Measurements from ENCODE around the gene PROK2. TPM values are rescaled to one million over a fixed set of nuclear protein-coding genes. Genes with fewer than 3 reads are reported as not detected.

PROK2 gene
- total and polyA plus RNA-seq, 2 donors from 2014 or later: 0.25 TPM; not detected in 1

DNA sequence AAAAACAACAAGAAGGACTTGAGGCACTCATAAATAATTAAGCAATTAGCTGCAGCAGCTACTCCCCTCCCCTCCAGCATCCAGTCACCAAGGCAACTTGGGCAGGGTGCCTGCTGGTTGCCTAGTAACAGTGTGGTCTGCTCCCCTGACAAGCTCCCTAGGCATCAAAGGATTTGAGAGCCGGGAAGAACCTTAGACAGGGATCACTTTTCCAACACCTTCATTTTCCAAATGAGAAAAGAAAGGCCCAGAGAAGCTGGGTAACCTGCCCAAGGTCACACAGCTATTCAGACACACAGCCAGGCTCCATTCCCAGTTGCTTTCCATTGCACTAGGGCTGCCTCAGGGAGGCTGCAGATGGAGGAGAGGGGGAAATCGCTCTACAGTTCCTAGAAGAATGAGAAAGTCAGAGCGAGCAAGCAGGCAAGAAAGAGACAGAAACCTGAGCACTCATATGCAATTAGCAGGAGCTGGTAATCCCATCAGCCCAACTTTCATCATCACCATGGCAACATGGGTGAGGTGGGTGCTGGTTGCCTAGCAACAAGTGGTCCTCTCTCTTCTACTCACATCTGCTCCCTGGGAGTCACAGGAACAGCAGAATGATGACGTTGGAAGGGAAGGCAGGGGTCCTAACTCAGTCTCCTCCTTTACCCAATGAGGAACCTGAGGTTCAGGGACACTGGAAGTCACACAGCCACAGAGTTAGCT is 56.2 kb downstream of the PROK2 start:
- TF ChIP-seq, protein P1, sequence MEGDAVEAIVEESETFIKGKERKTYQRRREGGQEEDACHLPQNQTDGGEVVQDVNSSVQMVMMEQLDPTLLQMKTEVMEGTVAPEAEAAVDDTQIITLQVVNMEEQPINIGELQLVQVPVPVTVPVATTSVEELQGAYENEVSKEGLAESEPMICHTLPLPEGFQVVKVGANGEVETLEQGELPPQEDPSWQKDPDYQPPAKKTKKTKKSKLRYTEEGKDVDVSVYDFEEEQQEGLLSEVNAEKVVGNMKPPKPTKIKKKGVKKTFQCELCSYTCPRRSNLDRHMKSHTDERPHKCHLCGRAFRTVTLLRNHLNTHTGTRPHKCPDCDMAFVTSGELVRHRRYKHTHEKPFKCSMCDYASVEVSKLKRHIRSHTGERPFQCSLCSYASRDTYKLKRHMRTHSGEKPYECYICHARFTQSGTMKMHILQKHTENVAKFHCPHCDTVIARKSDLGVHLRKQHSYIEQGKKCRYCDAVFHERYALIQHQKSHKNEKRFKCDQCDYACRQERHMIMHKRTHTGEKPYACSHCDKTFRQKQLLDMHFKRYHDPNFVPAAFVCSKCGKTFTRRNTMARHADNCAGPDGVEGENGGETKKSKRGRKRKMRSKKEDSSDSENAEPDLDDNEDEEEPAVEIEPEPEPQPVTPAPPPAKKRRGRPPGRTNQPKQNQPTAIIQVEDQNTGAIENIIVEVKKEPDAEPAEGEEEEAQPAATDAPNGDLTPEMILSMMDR (IDR thresholded peaks at IDR 0.05; ENCODE audit: borderline replicate concordance, extremely low read depth, insufficient read depth): no peak
- peak in 4 of 5 donors; percentile 19 to 62 (median 46) for DNase-seq
- intact Hi-C loops (cut with DNase I): no loop called here
- Histone ChIP-seq H3K27ac (ENCODE audit: low read depth in 2 of 2, low read length in 2 of 2) (no peak overlapping the region), H3K9ac (ENCODE audit: low read length in 3 of 3) (no peak overlapping the region), H3K4me1 (ENCODE audit: control insufficient read depth in 2 of 3, insufficient read depth in 2 of 3, low read depth in 1 of 3, low read length in 3 of 3) (peaks cover 0 to 13% (median 2%) of the 10 kb centered on the region in 3 donors), H3K9me3 (ENCODE audit: control insufficient read depth in 2 of 3, insufficient read depth in 1 of 3, low read length in 3 of 3) (no peaks in the 10 kb centered on the region), H3K4me3 (ENCODE audit: low read length in 3 of 3) (no peak overlapping the region), H3K36me3 (ENCODE audit: control insufficient read depth in 2 of 3, insufficient read depth in 3 of 3, low read length in 3 of 3) (no peaks in the 10 kb centered on the region), H3K27me3 (ENCODE audit: control insufficient read depth, insufficient read depth, low read length) (no peaks in the 10 kb centered on the region)
- FAIRE-seq: no peak

DNA sequence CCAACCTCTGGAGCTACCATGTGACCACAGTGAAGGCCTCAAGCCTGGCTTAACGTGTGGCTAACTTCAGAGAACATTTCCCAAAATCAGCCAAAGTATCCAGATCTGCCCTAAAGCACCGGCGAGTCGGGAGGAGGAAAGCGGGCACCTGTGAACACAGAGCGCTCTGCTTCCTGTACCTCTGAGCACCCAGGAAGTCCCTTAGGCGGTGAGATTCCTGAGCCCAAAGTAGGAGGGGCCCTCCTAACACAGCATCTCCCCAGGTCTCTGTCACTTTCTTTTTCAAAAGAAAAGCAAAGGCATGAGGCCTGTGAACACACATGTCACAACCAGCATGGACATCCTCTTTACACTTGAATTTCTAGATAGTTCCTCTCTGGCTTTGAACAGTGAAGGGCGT is 58.8 kb downstream of the PROK2 start:
- TF ChIP-seq, protein P1 (IDR thresholded peaks at IDR 0.05; ENCODE audit: borderline replicate concordance, extremely low read depth, insufficient read depth): no peak
- no peak overlapping the region for H3K27ac ChIP-seq (ENCODE audit: low read depth in 2 of 2, low read length in 2 of 2)
- no peaks in the 10 kb centered on the region for H3K27me3 ChIP-seq (ENCODE audit: control insufficient read depth, insufficient read depth, low read length)
- DNase-seq (no peak), FAIRE-seq (no peak)
- H3K4me3 ChIP-seq (ENCODE audit: low read length in 3 of 3): no peak overlapping the region
- H3K9me3 ChIP-seq (ENCODE audit: control insufficient read depth in 2 of 3, insufficient read depth in 1 of 3, low read length in 3 of 3): no peaks in the 10 kb centered on the region
- no peaks in the 10 kb centered on the region for H3K36me3 ChIP-seq (ENCODE audit: control insufficient read depth in 2 of 3, insufficient read depth in 3 of 3, low read length in 3 of 3)
- intact Hi-C loops (cut with DNase I): no loop called here
- peak overlapping the region in 1 of 3 donors; percentile 60 for H3K9ac ChIP-seq (ENCODE audit: low read length in 3 of 3)
- peaks cover 0 to 13% (median 2%) of the 10 kb centered on the region in 3 donors for H3K4me1 ChIP-seq (ENCODE audit: control insufficient read depth in 2 of 3, insufficient read depth in 2 of 3, low read depth in 1 of 3, low read length in 3 of 3)

DNA sequence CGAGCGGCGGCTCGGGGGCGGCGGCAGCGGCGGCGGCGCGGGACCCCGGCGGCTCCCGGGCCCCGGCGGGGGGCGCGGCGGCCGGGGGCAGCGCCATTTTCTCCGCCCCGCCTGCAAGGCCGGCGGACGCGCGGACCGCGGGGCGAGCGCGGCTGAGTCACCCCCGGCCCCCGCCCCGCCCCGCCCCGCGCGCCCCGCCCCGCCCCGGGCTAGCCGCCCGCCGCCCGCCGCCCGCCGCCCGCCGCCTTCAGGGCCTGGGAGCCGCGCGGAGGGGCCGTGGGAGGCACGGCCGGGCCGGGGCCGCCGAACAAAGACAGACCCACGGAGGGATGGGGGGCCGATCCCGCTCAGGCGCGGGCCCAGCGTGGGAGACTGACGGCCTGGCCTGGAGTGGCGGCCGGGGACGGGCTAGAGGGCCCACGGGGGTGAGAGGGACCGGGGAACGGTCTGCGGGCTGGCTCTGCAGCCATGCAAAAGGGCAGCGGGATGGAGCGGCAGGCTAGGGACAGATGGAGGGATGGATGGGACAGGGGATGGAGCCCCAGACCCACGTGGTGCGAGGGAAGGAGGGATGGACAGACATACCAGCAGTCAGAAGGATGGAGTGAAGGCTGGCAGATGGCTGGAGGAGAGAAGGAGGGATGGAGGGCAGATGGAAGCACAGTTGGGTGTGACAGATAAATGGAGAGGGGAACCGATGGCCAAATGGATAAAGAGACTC is 59.5 kb downstream of the PROK2 start, which contains the start of gene EIF4E3:
TSS of gene EIF4E3 (minus strand) at position 132 of the 721 bp plus-strand sequence. CDS start at position 97, 35 bp downstream.
- intact Hi-C loops (cut with DNase I): no loop called here
- no peak for FAIRE-seq
- peak within 1 kb of the TSS; percentile 42 to 55 for H3K27ac ChIP-seq (ENCODE audit: low read depth in 2 of 2, low read length in 2 of 2)
- TF ChIP-seq, protein P1 (IDR thresholded peaks at IDR 0.05; ENCODE audit: borderline replicate concordance, extremely low read depth, insufficient read depth): no peak
- peaks cover 0 to 13% (median 2%) of the 10 kb centered on the region in 3 donors for H3K4me1 ChIP-seq (ENCODE audit: control insufficient read depth in 2 of 3, insufficient read depth in 2 of 3, low read depth in 1 of 3, low read length in 3 of 3)
- no peaks in the 10 kb centered on the region for H3K9me3 ChIP-seq (ENCODE audit: control insufficient read depth in 2 of 3, insufficient read depth in 1 of 3, low read length in 3 of 3)
- no peaks in the 10 kb centered on the region for H3K36me3 ChIP-seq (ENCODE audit: control insufficient read depth in 2 of 3, insufficient read depth in 3 of 3, low read length in 3 of 3)
- H3K4me3 ChIP-seq (ENCODE audit: low read length in 3 of 3): peak within 1 kb of the TSS; percentile 66 to 85 (median 70)
- H3K9ac ChIP-seq (ENCODE audit: low read length in 3 of 3): peak within 1 kb of the TSS; percentile 44 to 71 (median 56)
- no peaks in the 10 kb centered on the region for H3K27me3 ChIP-seq (ENCODE audit: control insufficient read depth, insufficient read depth, low read length)
- peak; percentile 33 to 85 (median 65) for DNase-seq

Data from kidney (tissue), 14 donors.